ENCODE data around the gene GRIK5. TPM values are rescaled to one million over a fixed set of nuclear protein-coding genes. Genes with fewer than 3 reads are reported as not detected.

GRIK5 gene
- total RNA-seq, 4 donors from 2014 or later = 0.57 to 7.4 (median 0.89) TPM

GRCh38 chr19:42065511-42065910, 4.5 kb downstream of the GRIK5 start:
- Histone ChIP-seq H3K27ac (no peak overlapping the region), H3K4me3 (no peak overlapping the region), H3K27me3 (peaks cover 0 to 10% of the 10 kb centered on the region in 2 donors), H3K36me3 (no peaks in the 10 kb centered on the region), H3K9me3 (no peaks in the 10 kb centered on the region), H3K4me1 (peaks cover 0 to 3% (median 0%) of the 10 kb centered on the region in 4 donors)
- TF ChIP-seq, protein P1, sequence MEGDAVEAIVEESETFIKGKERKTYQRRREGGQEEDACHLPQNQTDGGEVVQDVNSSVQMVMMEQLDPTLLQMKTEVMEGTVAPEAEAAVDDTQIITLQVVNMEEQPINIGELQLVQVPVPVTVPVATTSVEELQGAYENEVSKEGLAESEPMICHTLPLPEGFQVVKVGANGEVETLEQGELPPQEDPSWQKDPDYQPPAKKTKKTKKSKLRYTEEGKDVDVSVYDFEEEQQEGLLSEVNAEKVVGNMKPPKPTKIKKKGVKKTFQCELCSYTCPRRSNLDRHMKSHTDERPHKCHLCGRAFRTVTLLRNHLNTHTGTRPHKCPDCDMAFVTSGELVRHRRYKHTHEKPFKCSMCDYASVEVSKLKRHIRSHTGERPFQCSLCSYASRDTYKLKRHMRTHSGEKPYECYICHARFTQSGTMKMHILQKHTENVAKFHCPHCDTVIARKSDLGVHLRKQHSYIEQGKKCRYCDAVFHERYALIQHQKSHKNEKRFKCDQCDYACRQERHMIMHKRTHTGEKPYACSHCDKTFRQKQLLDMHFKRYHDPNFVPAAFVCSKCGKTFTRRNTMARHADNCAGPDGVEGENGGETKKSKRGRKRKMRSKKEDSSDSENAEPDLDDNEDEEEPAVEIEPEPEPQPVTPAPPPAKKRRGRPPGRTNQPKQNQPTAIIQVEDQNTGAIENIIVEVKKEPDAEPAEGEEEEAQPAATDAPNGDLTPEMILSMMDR (IDR thresholded peaks at IDR 0.05) = no peak
- no peak for TF ChIP-seq POLR2A (IDR thresholded peaks at IDR 0.05)
- DNase-seq = no peak

- Histone ChIP-seq H3K9me3 (no peaks in the 10 kb centered on the region), H3K36me3 (no peaks in the 10 kb centered on the region), H3K27me3 (peaks cover 0 to 10% of the 10 kb centered on the region in 2 donors), H3K4me1 (peaks cover 0 to 3% (median 0%) of the 10 kb centered on the region in 4 donors), H3K4me3 (no peak overlapping the region), H3K27ac (no peak overlapping the region)
- TF ChIP-seq, protein P1 (IDR thresholded peaks at IDR 0.05) = no peak
- TF ChIP-seq POLR2A (IDR thresholded peaks at IDR 0.05) = no peak
- no peak for DNase-seq
Observed at GRCh38 chr19:42065051-42065450, 5.0 kb downstream of the GRIK5 start.

DNA sequence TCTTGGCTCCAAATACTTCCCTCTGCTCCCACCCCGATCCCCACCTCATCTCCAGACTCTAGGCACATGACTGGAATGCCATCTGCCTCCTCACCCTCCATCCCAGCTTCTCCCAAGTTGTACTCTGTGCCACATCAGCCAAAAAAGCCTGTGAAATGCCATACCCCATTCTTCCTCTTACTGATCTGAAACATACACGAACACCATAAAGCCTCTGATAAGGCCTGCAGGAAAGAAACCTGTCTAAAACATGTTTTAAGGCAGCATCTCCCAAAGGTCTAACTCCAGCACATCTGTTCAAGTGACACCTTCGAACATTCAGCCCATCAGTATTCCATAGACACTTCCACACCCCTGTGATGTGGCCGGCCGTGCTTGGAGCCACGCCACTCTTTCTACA, 5.6 kb downstream of the GRIK5 start:
- peaks cover 0 to under 1% (median 0%) of the 10 kb centered on the region in 4 donors for H3K4me1 ChIP-seq
- peaks cover 0 to 5% of the 10 kb centered on the region in 2 donors for H3K27me3 ChIP-seq
- no peak overlapping the region for H3K27ac ChIP-seq
- no peaks in the 10 kb centered on the region for H3K9me3 ChIP-seq
- no peak for DNase-seq
- no peak overlapping the region for H3K4me3 ChIP-seq
- no peak for TF ChIP-seq POLR2A (IDR thresholded peaks at IDR 0.05)
- TF ChIP-seq, protein P1 (IDR thresholded peaks at IDR 0.05) = no peak
- H3K36me3 ChIP-seq = no peaks in the 10 kb centered on the region

GRCh38 chr19:42062381-42062780, 7.6 kb downstream of the GRIK5 start:
- Histone ChIP-seq H3K27me3 (no peaks in the 10 kb centered on the region), H3K27ac (no peak overlapping the region), H3K4me1 (no peaks in the 10 kb centered on the region), H3K4me3 (no peak overlapping the region), H3K36me3 (no peaks in the 10 kb centered on the region), H3K9me3 (no peaks in the 10 kb centered on the region)
- TF ChIP-seq, protein P1 (IDR thresholded peaks at IDR 0.05) = no peak
- no peak for TF ChIP-seq POLR2A (IDR thresholded peaks at IDR 0.05)
- no peak for DNase-seq

GRCh38 chr19:42060117-42060516, 9.9 kb downstream of the GRIK5 start:
- H3K27ac ChIP-seq = no peak overlapping the region

More at GRCh38 chr19:42060117-42060516, 9.9 kb downstream of the GRIK5 start:
- H3K4me3 ChIP-seq = no peak overlapping the region
- DNase-seq = no peak
- no peaks in the 10 kb centered on the region for H3K36me3 ChIP-seq
- H3K9me3 ChIP-seq = no peaks in the 10 kb centered on the region
- no peaks in the 10 kb centered on the region for H3K4me1 ChIP-seq
- no peaks in the 10 kb centered on the region for H3K27me3 ChIP-seq
- TF ChIP-seq, protein P1 (IDR thresholded peaks at IDR 0.05) = no peak
- no peak for TF ChIP-seq POLR2A (IDR thresholded peaks at IDR 0.05)
